AG04450 (cell line): ENCODE results near the gene CENPF. TPM values are rescaled to one million over a fixed set of nuclear protein-coding genes. Genes with fewer than 3 reads are reported as not detected.
"Not testable (repeated sequence)": the region's sequence is repeated elsewhere in the genome, so short reads cannot be mapped to it uniquely, and the experiment has no call there.

Experiments used
- CTCF ChIA-PET: fragments of 300-600, 350-600 bp; formaldehyde crosslinking; extraction: SDS; loops from one replicate; lab custom pipeline; 2022; ENCODE audit warnings: antibody characterized with exemption, inconsistent platforms; lab: Charles Lee
- POLR2A ChIA-PET: fragments of 350-600 bp; formaldehyde crosslinking; extraction: SDS; loops from one replicate; lab custom pipeline; 2021; ENCODE audit warnings: antibody characterized with exemption, inconsistent platforms; lab: Yijun Ruan, JAX
- DNase-seq: peaks from one replicate; pipeline ENCODE4 v3.0.0-alpha.2; 2011; ENCODE audit warnings: low read depth, low spot score
- H3K27ac ChIP-seq: one replicate; pipeline ENCODE4 v1.5.1; 2012; ENCODE audit warnings: low read depth, low read length, control low read depth
- H3K27me3 ChIP-seq: one replicate; pipeline ENCODE4 v1.6.0; 2012; ENCODE audit warnings: low read length; ENCODE audit not compliant: control insufficient read depth, insufficient read depth
- H3K4me3 ChIP-seq: 2 replicates; pipeline ENCODE4 v1.5.1; 2011; ENCODE audit warnings: mild to moderate bottlenecking, low read depth, low read length, control low read depth
- H3K9me3 ChIP-seq: 2 replicates; pipeline ENCODE4 v1.5.1; 2012; ENCODE audit warnings: low read length; ENCODE audit not compliant: control insufficient read depth, insufficient read depth
- polyA plus RNA-seq: library from polyadenylated mRNA; depleted of rRNA; stranded (reverse); fragments of >200 nt; gene quantifications from 2 replicates; pipeline ENCODE4 v1.2.3, GENCODE V29; 2011
- TF ChIP-seq, protein P1 (sequence below): IDR thresholded peaks from 2 replicates; pipeline ENCODE4 v1.5.1; 2011; ENCODE audit warnings: low read depth, low read length, control low read depth, inconsistent platforms

Gene CENPF
- polyA plus RNA-seq, 1 experiment: 17.5 TPM

- no peak overlapping the region for H3K27ac ChIP-seq
- CTCF ChIA-PET: interaction anchor here (2.3 to 10.5 kb wide), 3 partner anchors 256 to 936 kb away, joined by 7 to 278 read pairs (median 7); no protein-coding TSS in a partner anchor
- POLR2A ChIA-PET: no interaction called here
- H3K4me3 ChIP-seq: no peak overlapping the region
- TF ChIP-seq, protein P1, sequence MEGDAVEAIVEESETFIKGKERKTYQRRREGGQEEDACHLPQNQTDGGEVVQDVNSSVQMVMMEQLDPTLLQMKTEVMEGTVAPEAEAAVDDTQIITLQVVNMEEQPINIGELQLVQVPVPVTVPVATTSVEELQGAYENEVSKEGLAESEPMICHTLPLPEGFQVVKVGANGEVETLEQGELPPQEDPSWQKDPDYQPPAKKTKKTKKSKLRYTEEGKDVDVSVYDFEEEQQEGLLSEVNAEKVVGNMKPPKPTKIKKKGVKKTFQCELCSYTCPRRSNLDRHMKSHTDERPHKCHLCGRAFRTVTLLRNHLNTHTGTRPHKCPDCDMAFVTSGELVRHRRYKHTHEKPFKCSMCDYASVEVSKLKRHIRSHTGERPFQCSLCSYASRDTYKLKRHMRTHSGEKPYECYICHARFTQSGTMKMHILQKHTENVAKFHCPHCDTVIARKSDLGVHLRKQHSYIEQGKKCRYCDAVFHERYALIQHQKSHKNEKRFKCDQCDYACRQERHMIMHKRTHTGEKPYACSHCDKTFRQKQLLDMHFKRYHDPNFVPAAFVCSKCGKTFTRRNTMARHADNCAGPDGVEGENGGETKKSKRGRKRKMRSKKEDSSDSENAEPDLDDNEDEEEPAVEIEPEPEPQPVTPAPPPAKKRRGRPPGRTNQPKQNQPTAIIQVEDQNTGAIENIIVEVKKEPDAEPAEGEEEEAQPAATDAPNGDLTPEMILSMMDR: no peak
- H3K27me3 ChIP-seq: no peaks in the 10 kb centered on the region
- no peaks in the 10 kb centered on the region for H3K9me3 ChIP-seq
- no peak for DNase-seq
Measured at GRCh38 chr1:214587165-214587564, 15.8 kb upstream of the CENPF start.

- DNase-seq: no peak
- Histone ChIP-seq H3K27ac (no peak overlapping the region), H3K4me3 (no peak overlapping the region), H3K9me3 (no peaks in the 10 kb centered on the region), H3K27me3 (no peaks in the 10 kb centered on the region)
- TF ChIP-seq, protein P1: no peak
- CTCF ChIA-PET: interaction anchor here (1.3 kb wide), 1 partner anchor 256 kb away, joined by 6 read pairs; no protein-coding TSS in a partner anchor
- POLR2A ChIA-PET: no interaction called here
Measured at GRCh38 chr1:214588963-214589597, 13.9 kb upstream of the CENPF start.

GRCh38 chr1:214590696-214591095 lies 12.3 kb upstream of the CENPF start:
- ChIA-PET CTCF (interaction anchor here (1.3 to 4.6 kb wide), 2 partner anchors 258 to 330 kb away, joined by 3 to 38 read pairs; no protein-coding TSS in a partner anchor), POLR2A (no interaction called here)
- Histone ChIP-seq H3K27me3 (no peaks in the 10 kb centered on the region), H3K4me3 (no peak overlapping the region), H3K27ac (no peak overlapping the region), H3K9me3 (no peaks in the 10 kb centered on the region)
- no peak for DNase-seq
- TF ChIP-seq, protein P1: no peak

- POLR2A ChIA-PET, H3K4me3 ChIP-seq, H3K27me3 ChIP-seq, H3K9me3 ChIP-seq, H3K27ac ChIP-seq, DNase-seq: not testable (repeated sequence)
- CTCF ChIA-PET: interaction anchor here (0.7 to 4.6 kb wide), 8 partner anchors 8 to 330 kb away, joined by 3 to 38 read pairs (median 4); no protein-coding TSS in a partner anchor
Measured at GRCh38 chr1:214591918-214592317, 11.1 kb upstream of the CENPF start.

DNA sequence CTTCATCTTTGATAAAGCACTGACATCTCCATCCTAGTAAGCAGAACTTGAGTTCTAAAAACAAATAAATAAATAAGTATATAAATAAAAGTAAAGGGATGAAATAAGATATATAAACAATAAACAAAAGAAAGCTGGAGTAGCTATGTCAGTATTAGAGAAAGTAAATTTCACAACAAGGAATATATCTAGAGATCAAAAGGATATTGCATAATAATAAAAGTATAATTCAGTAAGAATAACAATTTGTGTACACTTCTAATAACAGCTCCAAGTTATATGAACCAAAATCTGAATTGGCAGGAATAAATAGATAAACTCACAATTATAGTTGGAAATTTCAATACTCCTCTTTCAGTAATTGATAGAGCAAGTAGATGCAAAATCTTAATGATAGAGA lies 9.8 kb upstream of the CENPF start:
- Histone ChIP-seq H3K9me3 (no peaks in the 10 kb centered on the region), H3K4me3 (no peak overlapping the region), H3K27ac (no peak overlapping the region), H3K27me3 (no peaks in the 10 kb centered on the region)
- CTCF ChIA-PET: interaction anchor here (0.9 to 4.6 kb wide), 7 partner anchors 9 to 931 kb away, joined by 3 to 38 read pairs (median 6); no protein-coding TSS in a partner anchor
- no peak for DNase-seq
- POLR2A ChIA-PET: no interaction called here
- TF ChIP-seq, protein P1: no peak
